Stimulated activated CD4-positive, alpha-beta T cell treated with anti-CD3 and anti-CD28 coated beads, Interleukin-12 subunit alpha, Interleukin-12 subunit beta, amount 100 ng/mL, for 48 hours (primary cell): ENCODE measurements around the gene CEP76.

Experiments used
- DNase-seq, 3 donors: peaks; one replicate each; pipeline ENCODE4 v3.0.0-alpha.2; 2020; ENCODE audit warnings: low read depth in 2 of 3, low spot score in 1 of 3

Gene CEP76

GRCh38 chr18:12702221-12703095, at the start of gene CEP76, which contains the start of gene PSMG2:
CEP76 (minus strand) TSS chr18:12702723; CDS start chr18:12702548, 175 bp downstream.
PSMG2 (plus strand) TSS chr18:12703042; CDS start chr18:12703108, 66 bp downstream.
- DNase-seq = peak; percentile 68 to 84 (median 68)

DNA sequence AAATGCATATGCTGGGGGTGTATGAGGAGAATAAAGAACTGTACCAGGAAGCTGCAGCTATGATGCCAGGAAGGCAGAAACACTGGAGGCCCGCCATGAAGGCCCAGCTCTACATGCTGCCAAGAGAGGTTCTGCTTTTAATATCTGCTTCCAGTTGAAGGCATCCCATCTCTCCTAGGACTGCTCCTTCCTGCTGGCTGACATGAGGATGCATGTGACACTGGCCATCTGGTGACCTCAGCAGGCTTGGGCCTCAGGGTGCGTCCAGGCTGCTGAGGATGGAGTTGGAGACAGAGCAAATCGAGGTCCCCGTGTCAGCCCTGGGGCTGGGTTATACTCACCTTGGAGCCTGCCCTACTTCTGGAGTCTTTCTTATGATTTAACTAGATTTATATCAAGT, 49.4 kb upstream of the CEP76 start:
- DNase-seq = no peak

DNA sequence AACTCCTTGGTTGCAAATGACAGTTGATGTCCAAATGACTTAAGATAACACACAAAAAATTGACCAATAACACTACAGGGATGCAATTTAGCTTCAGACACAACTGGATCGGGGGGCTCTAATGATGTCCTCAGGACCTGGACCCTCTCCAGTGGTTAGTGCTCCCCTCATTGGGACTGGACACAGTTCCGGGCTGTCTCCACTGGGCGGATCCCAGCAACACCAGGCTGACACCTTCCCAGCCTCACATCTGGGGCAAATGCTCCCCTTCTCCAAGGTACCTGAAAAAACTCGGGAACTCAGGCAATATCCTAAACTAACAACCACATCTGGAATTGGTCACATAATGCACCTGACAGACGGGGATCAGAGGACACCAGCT, 49.0 kb upstream of the CEP76 start:
- DNase-seq = no peak

DNA sequence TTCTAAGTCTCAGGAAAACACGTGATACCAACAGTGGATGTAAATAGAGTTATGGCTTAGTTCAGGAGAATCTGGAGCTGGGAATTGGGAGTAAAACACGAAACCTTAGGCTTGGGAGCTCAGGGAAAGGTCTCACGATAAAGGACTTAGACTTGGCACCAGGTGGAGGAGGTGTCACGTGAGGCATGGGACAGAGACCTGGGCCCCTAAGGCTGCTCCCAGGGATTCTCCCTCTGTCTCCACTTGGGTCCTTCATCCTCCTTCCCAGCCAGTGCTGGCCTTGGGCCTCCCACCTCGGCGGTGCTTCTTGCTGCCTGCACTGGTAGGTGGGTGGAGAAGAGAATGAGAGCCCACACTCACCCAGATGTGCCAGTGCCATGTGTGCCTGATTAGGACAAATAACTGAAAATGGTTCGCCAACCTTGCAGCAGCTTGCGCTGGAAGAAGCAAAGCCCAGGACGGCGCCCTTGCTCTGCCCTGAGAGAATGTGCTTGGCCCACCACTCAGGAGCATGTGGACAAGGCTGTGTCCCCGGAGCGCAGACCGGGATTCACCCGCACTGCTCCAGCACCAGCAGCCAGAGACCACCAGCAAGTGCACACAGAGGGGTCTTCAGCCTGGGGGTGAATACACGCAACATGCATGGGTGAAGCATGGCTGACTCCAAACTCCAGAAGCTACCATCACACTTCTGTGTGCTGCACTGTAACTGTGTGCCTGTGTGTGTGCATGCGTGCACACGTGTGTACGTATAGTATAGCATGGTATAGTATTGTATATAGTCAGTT, 48.4 kb upstream of the CEP76 start:
- DNase-seq = no peak

DNA sequence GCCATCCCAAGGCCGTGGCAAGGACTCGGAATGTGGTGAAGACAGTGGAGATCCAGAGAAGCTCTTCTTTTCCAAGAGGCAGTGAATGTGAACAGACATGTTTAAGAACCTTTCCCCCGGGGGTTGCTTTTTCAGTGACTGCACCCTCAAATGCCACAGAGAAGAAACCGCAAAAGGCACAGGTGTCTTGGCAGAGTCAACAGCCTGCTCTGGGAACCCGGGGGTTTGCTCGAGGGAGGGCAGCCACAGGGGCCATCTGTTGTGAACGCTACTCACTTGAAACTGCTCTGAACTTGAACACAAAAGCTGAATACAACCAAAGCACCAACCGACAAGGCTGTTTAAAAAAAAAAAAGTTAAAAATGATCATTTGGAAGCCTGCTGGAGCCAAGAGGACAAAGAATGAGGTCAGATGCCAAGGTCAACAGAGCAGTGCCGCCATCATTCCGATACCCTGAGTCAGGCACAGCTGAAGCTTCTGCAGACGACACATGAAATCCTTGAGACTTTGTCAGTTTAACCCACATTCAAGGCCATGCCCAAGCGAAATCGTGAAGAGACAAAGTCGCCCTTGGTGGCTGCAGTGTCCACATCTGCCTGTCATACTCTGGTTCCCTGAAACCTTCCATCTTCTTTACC, 47.7 kb upstream of the CEP76 start:
- DNase-seq = no peak

GRCh38 chr18:12749121-12749520, 46.6 kb upstream of the CEP76 start:
- no peak for DNase-seq

DNA sequence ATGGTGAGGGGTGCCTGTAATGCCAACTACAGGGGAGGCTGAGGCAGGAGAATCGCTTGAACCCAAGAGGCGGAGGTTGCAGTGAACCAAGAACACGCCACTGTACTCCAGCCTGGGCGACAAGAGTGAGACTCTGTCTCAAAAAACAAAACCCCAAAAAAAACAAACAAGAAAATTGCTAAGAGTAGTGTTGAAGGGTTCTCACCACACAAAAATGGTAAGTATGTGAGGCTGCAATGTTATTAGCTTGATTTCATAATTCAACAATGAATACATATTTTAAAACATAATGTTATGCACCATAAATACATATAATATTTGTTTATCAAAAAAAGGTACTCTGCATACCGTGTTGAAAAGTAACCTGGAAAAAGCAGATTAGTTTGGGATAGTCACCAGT, 46.1 kb upstream of the CEP76 start:
- DNase-seq = no peak

DNA sequence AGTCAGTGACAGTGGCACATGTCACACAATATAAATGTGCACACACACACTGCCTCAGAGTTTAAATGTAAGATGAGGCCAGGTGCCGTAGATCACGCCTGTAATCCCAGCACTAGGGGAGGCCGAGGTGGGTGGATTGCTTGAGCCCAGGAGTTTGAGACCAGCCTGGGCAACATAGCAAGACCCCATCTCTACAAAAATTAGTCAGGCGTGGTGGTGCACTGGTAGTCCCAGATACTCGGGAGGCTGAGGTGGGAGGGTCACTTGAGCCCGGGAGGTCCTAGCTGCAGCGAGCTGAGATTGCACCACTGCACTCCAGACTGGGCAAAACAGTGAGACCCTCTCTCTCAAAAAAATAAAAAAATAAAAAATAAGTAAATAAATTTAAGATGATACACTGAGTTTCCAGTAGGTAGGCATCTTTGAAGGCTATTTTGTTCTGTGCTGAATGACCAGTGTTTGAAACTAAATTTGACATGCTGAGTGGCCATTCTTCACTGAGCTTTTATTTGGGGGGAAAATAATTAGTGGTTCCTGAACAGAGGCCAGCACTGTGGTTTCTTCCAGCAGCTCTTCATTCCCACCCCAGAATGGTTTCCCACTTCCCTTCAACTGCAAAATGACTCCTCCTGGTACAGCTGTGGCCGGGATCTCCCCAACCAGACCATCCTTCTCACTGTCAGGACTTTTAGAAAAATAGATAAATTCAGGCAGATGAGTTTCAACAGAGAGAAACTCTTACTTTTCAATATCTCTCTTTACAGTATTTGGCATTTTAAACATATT, 45.2 kb upstream of the CEP76 start:
- no peak for DNase-seq

DNA sequence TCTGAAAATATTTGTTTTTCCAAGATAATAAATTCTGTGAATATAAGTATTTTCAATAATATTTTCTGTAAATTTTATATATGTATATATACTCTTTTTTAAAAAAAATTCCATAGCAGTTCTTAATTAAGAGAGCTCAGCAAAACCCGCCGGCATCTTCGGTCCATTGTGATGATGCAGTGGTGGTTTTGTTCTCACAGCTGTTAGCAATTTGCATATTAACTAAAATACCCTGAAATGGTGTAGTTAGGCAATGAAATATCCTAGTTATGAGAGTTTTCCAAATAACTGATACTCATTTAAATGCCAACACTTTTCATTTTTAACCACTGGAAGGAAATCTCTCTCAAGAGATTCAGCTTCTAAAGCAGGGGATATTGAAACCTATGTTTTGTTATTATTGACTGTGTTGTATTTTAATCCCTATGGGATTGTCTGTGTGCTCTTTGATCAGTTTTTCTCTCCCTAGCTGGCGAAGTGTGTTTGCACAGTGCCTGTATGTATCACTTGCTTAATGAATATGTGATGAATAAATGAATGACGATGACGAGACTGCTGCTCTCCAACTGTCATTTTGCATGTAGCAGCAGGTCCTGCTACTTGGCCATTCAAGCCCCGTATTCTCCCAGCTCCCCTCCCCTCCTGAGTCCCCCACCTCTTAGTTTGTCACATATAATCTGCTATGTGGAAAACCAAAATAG, 42.7 kb upstream of the CEP76 start:
- no peak for DNase-seq

DNA sequence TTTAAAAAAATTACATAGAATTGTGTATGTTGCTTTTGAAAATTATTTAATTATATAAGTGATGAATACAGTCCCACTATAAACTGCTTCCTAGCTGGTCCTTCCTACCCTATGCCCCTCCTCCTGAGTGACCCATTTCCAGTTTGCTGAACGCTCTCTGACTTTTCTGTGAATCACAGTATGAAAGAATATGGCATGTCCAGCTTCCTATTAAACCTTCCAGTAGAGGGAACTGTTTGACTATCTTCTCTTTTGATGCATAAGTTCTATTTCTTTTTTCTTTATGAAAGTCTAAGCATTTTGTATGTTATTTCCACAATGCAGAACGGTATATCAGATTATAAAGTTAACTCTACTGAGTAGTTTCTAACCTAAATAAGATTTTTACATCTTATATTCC, 41.6 kb upstream of the CEP76 start:
- no peak for DNase-seq

DNA sequence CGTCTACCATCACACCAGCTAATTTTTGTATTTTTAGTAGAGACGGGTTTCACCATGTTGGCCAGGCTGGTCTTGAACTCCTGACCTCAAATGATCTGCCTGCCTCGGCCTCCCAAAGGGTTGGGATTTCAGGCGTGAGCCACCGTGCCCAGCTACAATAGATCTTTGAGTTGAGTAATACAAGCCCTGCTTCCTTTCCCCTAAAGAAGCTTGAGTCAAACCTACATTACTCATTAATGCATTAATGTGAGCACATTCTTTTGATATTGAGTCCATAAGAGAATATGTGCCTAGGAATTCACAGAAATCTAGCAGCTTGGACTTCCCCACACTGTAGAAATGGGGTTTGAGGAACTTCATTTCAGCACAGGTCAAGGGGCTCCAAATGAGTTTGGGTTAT, 39.9 kb upstream of the CEP76 start:
- DNase-seq = no peak

- no peak for DNase-seq
Measured at GRCh38 chr18:12741351-12741750, 38.8 kb upstream of the CEP76 start.

- DNase-seq = no peak
Measured at GRCh38 chr18:12737243-12737902, 34.9 kb upstream of the CEP76 start.

DNA sequence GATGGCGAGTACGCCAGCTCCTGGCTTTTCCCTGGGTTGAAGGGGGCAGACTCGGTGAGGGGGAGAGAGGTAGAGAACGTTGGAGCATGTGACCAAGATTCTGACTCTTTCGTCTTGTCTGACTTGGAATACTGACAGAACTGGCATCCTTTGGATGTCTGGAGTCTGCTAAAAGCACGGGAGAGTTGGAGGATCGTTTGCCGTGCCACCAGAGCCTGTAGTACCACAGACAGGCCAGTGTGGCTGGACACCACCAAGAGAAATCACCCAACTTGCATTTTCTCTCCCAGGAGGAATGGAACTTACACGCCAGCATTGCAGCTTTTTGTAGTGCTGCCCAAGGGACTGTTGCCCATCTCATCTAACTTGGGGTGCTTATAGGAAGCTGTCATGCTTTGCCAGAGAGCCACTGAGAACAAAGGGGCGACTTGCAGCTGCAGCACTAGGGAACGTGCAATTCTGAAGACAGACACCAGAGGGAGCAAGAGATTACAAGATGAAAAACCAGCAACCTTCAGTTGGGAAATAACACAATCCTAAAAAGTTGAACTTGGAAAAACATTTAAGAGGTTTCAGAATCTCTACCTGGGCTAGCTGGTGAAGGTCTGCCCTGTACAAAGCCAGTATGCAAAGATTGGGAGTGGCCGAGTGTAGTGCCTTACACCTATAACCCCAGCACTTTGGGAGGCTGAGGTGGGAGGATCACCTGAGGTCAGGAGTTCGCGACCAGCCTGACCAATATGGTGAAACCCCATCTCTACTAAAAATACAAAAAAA, 24.4 kb upstream of the CEP76 start:
- peak; percentile 15 to 84 (median 23) for DNase-seq

DNA sequence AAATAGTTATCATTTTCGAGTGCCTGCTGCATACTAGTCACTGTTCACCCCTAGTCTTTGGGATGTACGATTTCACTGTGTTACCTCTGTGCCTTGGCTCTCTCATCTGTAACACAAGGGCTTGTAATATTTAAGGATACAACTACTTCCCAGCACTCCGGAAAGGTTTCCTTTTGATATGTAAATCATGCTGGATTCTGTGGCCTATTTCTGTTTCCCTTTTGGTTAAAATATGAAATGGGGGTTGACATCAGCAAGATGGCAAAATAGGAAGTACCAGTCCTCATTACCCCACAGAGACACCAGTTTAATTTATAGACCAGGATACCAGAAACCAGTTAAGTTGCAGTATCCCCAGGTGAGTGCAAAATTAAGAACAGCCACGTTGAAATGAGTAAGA, 23.8 kb upstream of the CEP76 start:
- DNase-seq = no peak

GRCh38 chr18:12722731-12723130, 20.2 kb upstream of the CEP76 start:
- DNase-seq = no peak

DNA sequence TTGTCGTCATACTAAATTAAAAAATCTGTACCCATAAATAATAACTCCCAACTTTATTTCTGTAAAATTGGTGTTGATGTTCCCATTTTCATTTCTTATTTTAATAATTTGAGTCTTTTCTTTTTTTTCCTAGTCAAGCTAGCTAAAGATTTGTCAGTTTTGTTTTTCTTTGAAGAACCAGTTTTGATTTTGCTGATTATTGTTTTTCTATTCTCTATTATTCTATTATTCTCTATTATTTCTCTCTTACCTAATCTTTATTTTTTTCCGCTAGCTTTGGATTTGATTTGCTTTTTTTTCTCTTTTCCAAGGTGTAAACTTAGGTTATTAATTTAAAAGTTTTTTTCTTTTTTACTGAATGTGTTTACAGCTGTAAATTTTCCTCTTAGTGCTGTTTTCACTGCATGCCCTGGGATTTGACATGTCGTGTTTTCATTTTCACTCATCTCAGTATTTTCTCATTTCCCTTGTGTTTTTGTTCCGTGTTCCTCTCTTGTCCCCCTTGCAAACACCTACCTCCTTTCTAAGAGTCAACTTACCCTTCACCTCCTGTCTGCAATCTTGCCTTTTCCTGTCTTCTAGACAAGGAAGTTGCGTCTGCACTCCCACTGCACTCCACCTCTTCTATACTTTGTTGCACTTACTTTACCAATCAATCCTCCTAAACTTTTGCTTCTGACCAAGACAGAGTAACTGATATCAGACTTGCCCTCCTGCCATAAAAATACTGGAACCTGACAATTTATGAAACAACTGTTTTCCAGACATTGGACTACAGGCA, 19.2 kb upstream of the CEP76 start:
- DNase-seq = no peak

- no peak for DNase-seq
Measured at GRCh38 chr18:12711446-12711845, 8.9 kb upstream of the CEP76 start.
